Putamen (tissue), 1 donor: ENCODE results near the gene GNG11.

Source experiments
- DNase-seq: peaks from one replicate; pipeline ENCODE4 v3.0.0-alpha.2; 2016; ENCODE audit warnings: low spot score

The GNG11 gene

DNA sequence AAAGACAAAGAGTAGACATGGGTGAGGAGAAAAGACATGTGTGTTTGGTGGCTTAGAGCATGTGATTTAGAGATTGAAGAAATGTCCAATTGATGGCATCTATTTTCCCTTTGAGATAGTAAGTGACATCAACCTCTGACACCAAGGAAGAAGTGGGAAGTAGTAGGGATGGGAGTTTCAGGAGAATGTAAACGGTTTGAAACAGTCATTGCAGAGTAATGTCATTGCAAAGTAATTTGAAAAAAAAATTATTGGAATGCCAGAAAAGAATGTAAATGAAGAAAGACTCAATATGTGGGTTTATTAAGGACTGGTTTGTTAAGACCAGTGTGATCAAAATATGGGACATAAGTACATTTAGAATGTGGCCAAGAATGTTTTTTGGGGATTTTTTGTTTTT is 26.6 kb downstream of the GNG11 start:
- DNase-seq, result no peak

DNA sequence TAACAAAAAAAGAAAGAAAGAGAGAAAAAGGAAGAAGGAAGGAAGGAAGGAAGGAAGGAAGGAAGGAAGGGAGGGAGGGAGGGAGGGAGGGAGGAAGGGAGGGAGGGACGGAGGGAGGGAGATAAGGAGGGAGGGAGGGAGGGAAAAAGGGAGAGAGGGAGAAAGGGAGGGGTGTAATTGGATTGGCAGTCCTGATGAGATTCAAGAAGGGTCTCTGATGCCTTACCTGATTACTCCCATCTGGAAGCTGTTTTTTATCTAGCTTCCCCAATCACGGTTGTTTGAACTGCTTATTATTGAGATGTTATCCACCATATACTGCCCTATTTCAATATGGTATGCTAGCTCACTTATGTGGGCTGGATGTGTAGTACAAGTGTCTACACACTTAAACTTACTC is 27.3 kb downstream of the GNG11 start:
- no peak for DNase-seq

DNA sequence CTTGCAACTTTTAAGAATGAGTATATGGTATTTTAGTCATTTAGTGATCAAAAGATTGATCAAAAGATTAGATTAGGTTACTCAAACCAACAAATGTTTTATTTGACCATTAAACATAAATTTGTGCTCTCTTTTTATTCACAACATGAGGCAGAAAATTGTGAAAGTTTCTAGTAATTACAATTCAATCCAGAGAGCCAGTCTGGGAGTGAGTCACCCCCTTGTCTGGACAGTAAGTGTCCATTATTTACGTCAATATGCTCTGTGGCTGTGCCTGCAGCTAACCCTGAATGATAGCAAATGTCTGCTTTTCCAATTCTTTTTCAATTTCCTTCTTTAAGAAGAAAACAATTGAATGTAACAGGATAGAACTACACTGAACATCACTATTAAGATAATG is 27.9 kb downstream of the GNG11 start:
- DNase-seq, result no peak

DNA sequence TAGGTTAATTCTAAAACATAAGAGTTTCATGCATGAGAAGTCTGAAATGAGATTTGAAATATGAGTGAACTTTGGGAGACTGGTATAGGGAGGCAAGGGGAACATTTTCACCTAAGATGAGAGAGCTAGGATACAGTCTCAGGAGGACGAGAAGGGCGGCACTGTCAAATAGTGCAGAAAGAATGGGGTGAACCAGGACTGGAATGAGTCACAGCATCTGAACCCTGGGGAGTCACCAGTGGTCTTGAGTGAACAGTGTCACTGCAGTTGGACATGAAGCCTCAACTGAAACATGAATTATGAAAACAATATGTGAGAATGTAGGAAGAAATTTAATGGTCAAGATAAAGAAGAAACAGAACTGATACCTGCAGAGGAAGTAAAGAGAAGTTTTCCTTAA is 33.8 kb downstream of the GNG11 start:
- no peak for DNase-seq

DNA sequence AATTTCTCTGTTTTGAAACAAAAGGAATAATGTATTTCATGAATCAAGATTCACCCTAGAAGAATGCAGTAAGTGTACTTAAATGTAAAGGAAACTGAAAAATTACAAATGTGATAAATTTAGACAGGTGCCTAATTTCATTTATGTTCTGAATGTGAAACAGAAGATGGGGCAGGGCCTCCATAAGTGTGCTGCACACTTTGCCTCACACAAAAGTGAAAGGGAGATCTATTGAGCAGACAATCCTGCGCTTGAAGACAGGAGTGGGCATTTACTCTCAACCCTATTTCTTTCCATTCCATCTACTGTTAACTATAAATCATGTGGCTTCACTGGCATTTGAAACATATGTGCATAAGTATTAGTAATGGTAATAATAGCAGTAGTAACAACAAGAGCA is 36.2 kb downstream of the GNG11 start:
- no peak for DNase-seq

DNA sequence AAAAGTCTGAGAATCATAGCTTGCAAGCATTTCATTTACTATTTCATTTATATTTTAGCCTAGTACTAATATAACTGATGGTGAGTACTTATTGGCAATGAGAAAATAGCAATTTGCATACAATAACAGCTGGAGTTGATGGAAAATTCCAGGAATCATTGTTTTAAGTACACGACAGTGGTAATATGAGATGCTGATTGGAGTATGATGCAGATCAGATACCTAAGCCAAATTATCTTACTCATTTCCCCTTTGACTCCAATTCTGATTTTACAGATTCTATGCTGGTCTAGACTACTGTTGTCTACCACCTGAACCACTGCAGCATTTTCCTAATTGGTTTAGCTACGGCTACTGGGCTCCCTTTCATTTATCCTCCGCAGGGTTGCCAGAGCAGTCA is 36.7 kb downstream of the GNG11 start:
- no peak for DNase-seq

DNA sequence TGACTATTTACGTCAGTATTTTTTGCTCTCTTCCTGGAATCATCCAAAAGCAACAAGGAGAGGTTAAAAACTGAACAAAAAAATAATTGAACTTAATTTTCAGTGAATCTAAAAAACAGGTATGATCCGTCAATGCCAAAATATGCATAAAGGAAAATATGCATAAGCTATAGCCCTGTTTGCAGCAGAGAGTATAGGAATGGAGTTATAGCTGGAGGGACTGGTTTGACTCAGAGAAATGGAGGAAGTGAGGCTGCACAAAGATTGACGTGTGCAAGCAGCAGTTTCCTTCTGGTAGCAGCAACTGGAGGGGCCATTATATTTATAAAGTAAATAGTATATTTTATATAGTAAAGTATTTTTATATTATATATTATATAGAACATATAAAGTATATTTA is 37.1 kb downstream of the GNG11 start:
- no peak for DNase-seq

DNA sequence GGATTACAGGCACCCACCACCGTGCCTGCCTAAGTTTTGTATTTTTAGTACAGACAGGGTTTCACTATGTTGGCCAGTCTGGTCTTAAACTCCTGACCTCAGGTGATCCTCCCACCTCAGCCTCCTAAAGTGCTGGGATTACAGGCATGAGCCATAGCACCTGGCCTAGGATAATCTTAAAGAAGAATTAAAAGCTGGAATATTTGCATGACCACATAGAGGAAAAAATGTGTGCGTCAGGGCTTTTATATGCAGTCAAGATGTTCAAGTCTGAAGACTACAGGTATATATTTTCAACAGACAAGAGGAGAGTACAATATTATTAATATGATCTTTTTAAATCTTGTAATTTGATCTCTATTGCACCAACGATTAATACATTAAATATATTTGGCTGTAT is 39.5 kb downstream of the GNG11 start:
- DNase-seq, result no peak

DNA sequence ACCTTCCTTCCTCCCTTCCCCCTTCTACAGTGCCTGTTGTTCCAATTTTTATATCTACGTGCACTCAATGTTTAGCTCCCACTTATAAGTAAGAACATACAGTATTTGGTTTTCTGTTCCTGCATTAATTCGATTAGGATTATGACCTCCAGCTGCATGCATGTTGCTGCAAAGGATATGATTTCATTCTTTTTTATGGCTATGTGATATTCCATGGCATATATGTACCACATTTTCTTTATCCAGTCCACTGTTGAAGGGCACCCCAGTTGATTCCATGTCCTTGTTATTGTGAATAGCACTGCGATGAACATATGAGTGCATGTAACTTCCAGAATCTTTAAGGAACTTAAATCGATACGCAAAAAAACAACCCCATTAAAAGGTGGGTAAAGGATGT is 42.7 kb downstream of the GNG11 start:
- no peak for DNase-seq

DNA sequence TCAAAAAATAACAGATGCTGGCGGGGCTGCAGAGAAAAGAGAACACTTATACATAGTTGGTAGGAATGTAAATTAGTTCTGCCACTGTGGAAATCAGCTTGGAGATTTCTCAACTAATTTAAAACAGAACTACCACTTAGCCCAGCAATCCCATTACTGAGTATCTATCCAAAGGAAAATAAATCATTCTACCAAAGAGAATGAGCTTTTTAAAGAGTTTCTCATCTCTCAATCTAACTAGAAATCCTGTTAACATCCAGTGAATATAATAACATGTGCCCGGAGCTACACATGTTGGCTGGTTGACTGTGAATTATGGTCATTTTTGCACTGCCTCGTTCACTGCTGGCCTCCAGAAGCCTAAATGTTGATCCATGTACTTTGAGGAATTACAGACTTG is 43.3 kb downstream of the GNG11 start:
- DNase-seq, result no peak

DNA sequence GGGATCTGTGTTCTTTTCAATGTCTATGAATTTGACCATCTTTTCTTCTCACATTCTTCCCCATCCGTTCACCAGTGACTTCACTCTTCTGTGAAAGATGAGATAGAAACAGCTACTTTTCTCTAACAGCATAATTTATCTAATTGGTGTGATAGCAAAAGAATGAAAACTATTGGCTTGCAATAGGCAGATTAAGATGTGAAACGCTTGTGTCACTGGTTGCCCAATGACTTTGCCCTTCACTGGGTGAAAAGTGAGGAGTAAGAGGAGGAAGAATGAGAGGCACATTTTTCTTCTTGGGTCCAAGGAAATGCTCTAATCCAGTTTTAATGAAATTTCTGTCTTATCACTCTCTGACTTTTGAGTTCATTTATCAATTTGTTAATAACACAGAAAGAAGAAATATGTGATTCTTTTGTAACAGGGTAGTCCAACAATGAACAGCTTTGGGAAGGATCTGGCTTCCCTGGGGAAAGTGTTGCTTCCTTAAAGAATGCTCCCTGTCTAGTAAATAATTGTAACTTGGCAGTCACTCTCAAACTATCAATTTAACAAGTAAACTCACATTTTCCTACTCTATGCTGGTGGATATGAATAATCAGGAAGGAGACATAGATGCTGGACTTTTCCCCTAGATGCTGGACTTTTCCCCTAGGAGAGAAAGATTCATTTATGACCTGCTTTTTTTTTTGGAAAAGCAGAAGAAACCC is 47.5 kb downstream of the GNG11 start:
- no peak for DNase-seq

DNA sequence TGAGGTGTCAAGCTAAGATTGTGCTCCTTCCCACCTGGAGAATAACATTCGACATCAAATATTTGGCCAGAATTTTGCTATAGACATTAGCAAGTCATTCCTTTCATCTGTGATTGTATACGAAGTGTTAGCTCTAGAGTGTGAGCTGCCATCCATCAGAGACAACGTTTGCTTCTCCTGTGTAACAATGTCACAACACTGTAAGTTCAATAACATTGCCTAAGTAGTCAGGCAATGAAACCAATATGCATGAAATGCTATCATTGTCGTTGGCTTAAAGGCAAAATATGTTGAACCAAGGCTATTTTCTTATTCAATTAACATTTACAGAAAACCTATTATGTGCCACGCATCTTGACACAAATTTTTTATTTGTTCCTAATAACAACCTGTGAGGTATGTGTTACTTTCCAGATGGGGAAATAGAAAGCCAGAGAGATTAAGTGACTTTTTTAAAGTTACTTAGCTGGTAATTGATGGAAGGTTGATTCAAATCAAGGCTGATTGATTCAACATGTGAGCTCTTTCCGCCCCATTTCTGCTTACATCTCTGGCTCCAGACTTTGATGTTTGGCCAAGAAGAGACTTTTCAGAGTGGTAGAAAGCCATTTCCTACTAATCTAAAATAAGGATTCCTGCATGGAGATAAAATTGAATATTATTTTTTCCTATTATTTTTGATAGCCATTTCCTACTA is 50.6 kb downstream of the GNG11 start:
- DNase-seq, result no peak

DNA sequence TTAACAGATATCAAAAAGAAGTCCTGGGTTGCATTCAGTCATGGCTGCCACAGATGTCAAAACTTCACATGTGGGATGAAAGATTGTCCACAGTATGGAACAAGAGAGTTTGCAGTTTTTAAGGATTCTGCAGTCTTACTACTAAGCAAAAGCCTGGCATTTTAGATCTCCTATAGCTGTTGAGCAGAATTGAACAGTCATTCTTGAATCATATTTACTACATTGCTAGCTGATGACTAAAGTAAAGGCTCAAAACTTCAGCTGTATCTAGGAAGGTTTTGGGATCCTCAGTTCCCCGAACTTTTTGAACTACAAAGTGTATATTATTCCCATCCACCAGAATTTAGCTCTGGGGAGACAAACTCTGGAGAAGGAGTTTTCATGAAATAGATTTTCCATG is 51.6 kb downstream of the GNG11 start:
- no peak for DNase-seq

DNA sequence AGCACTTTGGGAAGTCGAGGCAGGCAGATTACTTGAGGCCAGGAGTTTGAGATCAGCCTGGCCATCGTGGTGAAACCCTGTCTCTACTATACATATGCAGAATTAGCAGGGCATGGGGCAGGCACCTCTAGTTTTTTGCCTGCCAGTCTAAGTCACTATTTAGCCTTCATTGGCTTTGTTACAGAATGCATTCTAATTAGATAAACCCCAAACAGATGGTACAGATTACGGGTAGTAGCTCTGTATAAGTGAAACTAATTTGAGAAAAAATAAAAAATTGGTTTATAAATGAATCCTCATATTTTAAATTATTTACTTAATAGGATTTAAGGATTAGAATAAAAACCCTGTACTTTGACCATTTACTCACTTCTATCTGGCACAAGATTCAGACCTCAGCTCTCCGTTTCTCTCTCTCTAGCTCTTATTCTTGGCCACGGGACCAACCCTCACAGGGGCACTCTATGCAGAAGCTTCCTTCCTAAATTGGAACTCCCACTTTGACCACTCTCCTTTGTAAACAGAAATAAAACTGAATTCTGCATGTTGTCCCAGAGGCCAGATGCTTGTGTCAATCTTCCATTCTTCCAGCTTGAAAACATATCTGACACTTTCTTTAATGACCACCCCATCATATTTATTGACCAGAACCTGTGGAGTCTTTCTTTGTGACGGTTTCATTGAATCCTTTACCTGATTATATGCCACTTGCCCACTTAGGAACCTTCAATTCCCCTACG is 55.8 kb downstream of the GNG11 start:
- no peak for DNase-seq
